DND-41 (cell line): Measurements from ENCODE around the gene FGR.
"Not testable (repeated sequence)": the region's sequence is repeated elsewhere in the genome, so short reads cannot be mapped to it uniquely, and the experiment has no call there.

Experiments
- ATAC-seq: fragments of 200-7000 bp; cut with Tn5 transposase; 3 replicates; pipeline ENCODE4 v1.9.1; 2021; ENCODE audit warnings: low read depth; ENCODE audit not compliant: insufficient read depth
- DNase-seq: peaks from one replicate; pipeline ENCODE4 v3.0.0-alpha.2; 2020
- H2AFZ ChIP-seq: 2 replicates; pipeline ENCODE4 v1.6.0; 2012; ENCODE audit warnings: low read depth, low read length
- H3K27ac ChIP-seq: 2 replicates; pipeline ENCODE4 v1.5.1; 2012; ENCODE audit warnings: low read length, inconsistent platforms
- H3K27me3 ChIP-seq: fragments of 200-600 bp; sonication (generic); 2 replicates; pipeline ENCODE4 v1.6.0; 2012; ENCODE audit warnings: low read length, mild to moderate bottlenecking, inconsistent platforms; ENCODE audit not compliant: insufficient read depth, poor library complexity
- H3K36me3 ChIP-seq: 2 replicates; pipeline ENCODE4 v1.5.1; 2012; ENCODE audit warnings: low read length, inconsistent platforms; ENCODE audit not compliant: insufficient read depth
- H3K4me1 ChIP-seq: 2 replicates; pipeline ENCODE4 v1.5.1; 2012; ENCODE audit warnings: mild to moderate bottlenecking, low read length; ENCODE audit not compliant: insufficient read depth
- H3K4me2 ChIP-seq: 2 replicates; pipeline ENCODE4 v1.6.0; 2012; ENCODE audit warnings: mild to moderate bottlenecking, moderate library complexity, low read length, inconsistent platforms; ENCODE audit not compliant: insufficient read depth
- H3K4me3 ChIP-seq, 2 experiments: fragments of 200-600 bp in 1 of 2; shearing (Covaris generic) in 1 of 2; 2 replicates each; pipeline ENCODE4 v1.5.1; 2012 to 2016; ENCODE audit warnings: inconsistent platforms in 2 of 2, low read length in 2 of 2, mild to moderate bottlenecking in 2 of 2, low read depth in 1 of 2, moderate library complexity in 1 of 2
- H3K79me2 ChIP-seq: 2 replicates; pipeline ENCODE4 v1.6.0; 2012; ENCODE audit warnings: low read length, inconsistent platforms; ENCODE audit not compliant: insufficient read depth
- H3K9ac ChIP-seq: 2 replicates; pipeline ENCODE4 v1.6.0; 2012; ENCODE audit warnings: low read depth, mild to moderate bottlenecking, inconsistent platforms, low read length, moderate library complexity
- H3K9me3 ChIP-seq: 2 replicates; pipeline ENCODE4 v1.5.1; 2012; ENCODE audit warnings: low read length, moderate library complexity, mild to moderate bottlenecking, inconsistent platforms; ENCODE audit not compliant: insufficient read depth, severe bottlenecking
- H4K20me1 ChIP-seq: 2 replicates; pipeline ENCODE4 v1.6.0; 2012; ENCODE audit warnings: low read length; ENCODE audit not compliant: insufficient read depth
- CTCF ChIP-seq: IDR thresholded peaks from 2 replicates; pipeline ENCODE4 v1.5.1; 2012; ENCODE audit warnings: borderline replicate concordance, low read length, moderate library complexity, mild to moderate bottlenecking; ENCODE audit not compliant: poor library complexity, severe bottlenecking; ENCODE audit errors: extremely low read depth
- EZH2 ChIP-seq: IDR thresholded peaks from 3 replicates; pipeline ENCODE4 v1.6.1; 2012; ENCODE audit warnings: borderline replicate concordance, low read depth, mild to moderate bottlenecking, moderate library complexity, low read length, inconsistent platforms; ENCODE audit not compliant: severe bottlenecking

FGR gene

GRCh38 chr1:27621051-27621920 is 13.7 kb downstream of the FGR start:
- Histone ChIP-seq H3K4me1 (peaks cover 91% of the 10 kb centered on the region), H3K27ac (peak overlapping the region; percentile 71), H3K36me3 (peaks cover 6% of the 10 kb centered on the region; the same call in 1 of the 2 replicates), H3K79me2 (peaks cover 21% of the 10 kb centered on the region), H3K9ac (no peak overlapping the region), H3K27me3 (no peaks in the 10 kb centered on the region), H2AFZ (no peak overlapping the region), H3K9me3 (no peaks in the 10 kb centered on the region), H3K4me3 (no peak overlapping the region), H3K4me2 (no peak overlapping the region), H4K20me1 (no peaks in the 10 kb centered on the region)
- ATAC-seq: no peak
- TF ChIP-seq CTCF: no peak
- no peak for TF ChIP-seq EZH2
- DNase-seq: no peak

- H2AFZ ChIP-seq: not testable (repeated sequence)
These were observed 15.1 kb downstream of the FGR start for GRCh38 chr1:27619782-27620438.

GRCh38 chr1:27618341-27619082 is 16.5 kb downstream of the FGR start:
- TF ChIP-seq CTCF (no peak), EZH2 (no peak)
- DNase-seq (peak; percentile 84), ATAC-seq (peak; percentile 91)
- H3K79me2 ChIP-seq: peaks cover 5% of the 10 kb centered on the region
- peak overlapping the region; percentile 57 for H3K9ac ChIP-seq
- H3K36me3 ChIP-seq: peaks cover 7% of the 10 kb centered on the region; the same call in 1 of the 2 replicates
- H3K4me2 ChIP-seq: peak overlapping the region; percentile 49
- no peaks in the 10 kb centered on the region for H4K20me1 ChIP-seq
- peak overlapping the region in 1 of 2 experiments; percentile 11; a peak in 1 of 4 replicates for H3K4me3 ChIP-seq
- no peaks in the 10 kb centered on the region for H3K27me3 ChIP-seq
- peak overlapping the region; percentile 98 for H3K27ac ChIP-seq
- H3K9me3 ChIP-seq: no peaks in the 10 kb centered on the region
- peaks cover 77% of the 10 kb centered on the region for H3K4me1 ChIP-seq
- peak overlapping the region; percentile 49 for H2AFZ ChIP-seq

More at GRCh38 chr1:27619782-27620438, 15.1 kb downstream of the FGR start:
- H3K36me3 ChIP-seq, H3K27me3 ChIP-seq, H3K9me3 ChIP-seq, H3K4me2 ChIP-seq, DNase-seq, H3K4me3 ChIP-seq, ATAC-seq, H4K20me1 ChIP-seq: not testable (repeated sequence)
- Histone ChIP-seq H3K79me2 (peaks cover 17% of the 10 kb centered on the region), H3K4me1 (peaks cover 82% of the 10 kb centered on the region), H3K9ac (peak overlapping the region; percentile 57; the same call in 1 of the 2 replicates), H3K27ac (peak overlapping the region; percentile 98)
